GM12875 (cell line): ENCODE results near the gene WNT6.

ENCODE experiments used
- H3K4me3 ChIP-seq: one replicate; pipeline ENCODE4 v1.5.1; 2011; ENCODE audit warnings: low read depth, low read length, control low read depth
- TF ChIP-seq, protein P1 (sequence below): IDR thresholded peaks from 2 replicates; pipeline ENCODE4 v1.5.1; 2011; ENCODE audit warnings: low read depth, mild to moderate bottlenecking, control low read depth, inconsistent platforms, low read length, moderate library complexity, borderline replicate concordance; ENCODE audit not compliant: insufficient read depth

WNT6 gene

DNA sequence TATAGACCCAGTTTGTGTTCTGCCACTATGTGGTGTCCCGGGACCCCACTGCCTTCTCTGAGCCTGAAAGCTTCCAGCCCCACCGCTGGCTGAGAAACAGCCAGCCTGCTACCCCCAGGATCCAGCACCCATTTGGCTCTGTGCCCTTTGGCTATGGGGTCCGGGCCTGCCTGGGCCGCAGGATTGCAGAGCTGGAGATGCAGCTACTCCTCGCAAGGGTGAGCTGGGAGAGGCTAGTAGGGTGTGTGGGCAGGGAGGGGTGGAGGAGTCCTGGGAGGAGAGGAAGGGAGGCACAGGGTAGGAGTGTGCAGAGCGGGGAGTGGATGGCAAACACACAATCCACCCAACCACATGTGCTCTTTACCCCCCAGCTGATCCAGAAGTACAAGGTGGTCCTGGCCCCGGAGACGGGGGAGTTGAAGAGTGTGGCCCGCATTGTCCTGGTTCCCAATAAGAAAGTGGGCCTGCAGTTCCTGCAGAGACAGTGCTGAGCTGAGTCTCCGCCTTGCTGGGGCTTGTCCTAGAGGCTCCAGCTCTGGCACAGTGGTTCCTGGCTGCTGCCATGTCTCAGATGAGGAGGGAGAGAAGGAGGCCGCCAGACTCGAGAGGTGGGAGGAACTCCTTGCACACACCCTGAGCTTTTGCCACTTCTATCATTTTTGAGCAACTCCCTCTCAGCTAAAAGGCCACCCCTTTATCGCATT, 44.9 kb upstream of the WNT6 start:
- no peak overlapping the region for H3K4me3 ChIP-seq
- TF ChIP-seq, protein P1, sequence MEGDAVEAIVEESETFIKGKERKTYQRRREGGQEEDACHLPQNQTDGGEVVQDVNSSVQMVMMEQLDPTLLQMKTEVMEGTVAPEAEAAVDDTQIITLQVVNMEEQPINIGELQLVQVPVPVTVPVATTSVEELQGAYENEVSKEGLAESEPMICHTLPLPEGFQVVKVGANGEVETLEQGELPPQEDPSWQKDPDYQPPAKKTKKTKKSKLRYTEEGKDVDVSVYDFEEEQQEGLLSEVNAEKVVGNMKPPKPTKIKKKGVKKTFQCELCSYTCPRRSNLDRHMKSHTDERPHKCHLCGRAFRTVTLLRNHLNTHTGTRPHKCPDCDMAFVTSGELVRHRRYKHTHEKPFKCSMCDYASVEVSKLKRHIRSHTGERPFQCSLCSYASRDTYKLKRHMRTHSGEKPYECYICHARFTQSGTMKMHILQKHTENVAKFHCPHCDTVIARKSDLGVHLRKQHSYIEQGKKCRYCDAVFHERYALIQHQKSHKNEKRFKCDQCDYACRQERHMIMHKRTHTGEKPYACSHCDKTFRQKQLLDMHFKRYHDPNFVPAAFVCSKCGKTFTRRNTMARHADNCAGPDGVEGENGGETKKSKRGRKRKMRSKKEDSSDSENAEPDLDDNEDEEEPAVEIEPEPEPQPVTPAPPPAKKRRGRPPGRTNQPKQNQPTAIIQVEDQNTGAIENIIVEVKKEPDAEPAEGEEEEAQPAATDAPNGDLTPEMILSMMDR, result no peak

DNA sequence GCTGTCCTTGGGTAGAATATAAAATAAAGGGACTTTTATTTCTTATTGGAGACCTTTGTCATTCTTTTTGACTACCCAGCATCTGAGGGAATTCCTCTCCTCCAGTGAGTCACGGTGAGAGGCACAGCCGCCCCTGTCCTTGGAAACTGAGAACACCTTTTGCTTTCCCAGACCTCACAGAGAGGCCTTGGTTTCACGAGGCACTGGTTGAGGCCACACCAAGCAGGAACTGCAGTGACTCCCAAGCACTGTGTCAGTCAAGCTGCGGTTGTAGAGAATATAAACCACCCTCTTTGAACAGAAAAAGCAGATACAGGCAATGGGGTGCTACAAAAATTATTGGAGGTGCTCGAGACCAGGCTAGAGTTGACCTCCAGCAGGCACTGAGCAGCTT, 44.4 kb upstream of the WNT6 start:
- H3K4me3 ChIP-seq, result no peak overlapping the region
- TF ChIP-seq, protein P1, result no peak

DNA sequence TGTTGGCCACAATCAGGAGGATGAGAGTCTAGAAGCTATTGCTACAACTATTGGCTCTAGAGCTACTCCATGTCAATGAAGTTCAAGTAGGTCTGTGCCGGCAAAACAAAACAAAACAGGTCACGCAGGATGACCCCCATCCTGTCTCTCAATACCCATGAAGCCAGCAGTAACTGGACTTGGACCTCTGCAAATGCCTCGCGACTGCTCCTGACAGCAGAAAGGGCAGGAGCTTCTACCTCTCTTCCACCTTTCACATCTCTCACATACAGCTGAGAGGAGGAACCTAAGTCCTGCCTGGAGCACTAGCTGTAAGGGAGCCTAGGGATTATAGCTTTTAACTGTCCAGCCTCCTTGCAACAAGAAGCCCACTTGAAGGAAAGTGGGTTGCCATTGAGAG, 44.0 kb upstream of the WNT6 start:
- H3K4me3 ChIP-seq, result no peak overlapping the region
- TF ChIP-seq, protein P1, result no peak

DNA sequence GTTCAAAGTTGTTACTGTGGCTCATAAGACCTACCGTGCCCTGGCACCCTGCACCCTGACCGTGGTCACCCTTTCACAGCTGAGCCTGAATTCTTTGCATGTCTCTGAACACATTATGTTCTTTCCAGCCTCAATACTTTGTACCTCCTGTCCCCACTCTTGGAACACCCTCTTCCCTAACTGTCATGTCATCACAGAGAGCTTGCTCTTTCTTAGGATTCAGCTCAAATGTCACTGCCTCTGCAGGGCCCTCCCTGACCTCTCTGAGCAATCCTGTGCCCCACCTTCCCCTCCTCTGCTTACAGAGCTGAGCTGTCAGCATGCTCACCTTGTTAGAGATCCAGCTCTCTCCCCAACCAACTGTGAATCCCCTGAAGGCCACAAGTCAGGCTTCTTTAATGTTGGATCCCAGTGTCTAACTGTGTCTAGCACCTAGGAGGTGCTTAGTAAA, 43.0 kb upstream of the WNT6 start:
- H3K4me3 ChIP-seq, result no peak overlapping the region
- TF ChIP-seq, protein P1, result no peak

DNA sequence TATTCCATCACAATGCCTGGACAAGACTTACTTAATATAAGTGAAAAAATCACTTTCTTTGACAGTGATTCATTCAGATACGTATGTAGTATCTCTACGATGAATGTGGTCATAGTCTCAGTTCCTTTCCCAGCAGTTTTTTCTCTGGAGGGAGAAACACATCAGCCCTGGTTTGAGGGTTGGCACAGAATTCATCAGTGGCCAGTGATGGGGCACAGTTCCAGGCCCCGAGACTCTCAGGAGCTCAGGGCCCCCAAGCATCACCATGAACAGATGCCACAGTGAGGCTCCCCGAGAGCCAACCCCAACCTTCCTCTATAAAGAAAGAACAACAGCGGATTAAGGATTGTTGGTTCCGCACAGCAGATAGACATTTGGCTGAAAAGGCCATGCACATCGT, 40.5 kb upstream of the WNT6 start:
- H3K4me3 ChIP-seq, result no peak overlapping the region
- TF ChIP-seq, protein P1, result no peak

DNA sequence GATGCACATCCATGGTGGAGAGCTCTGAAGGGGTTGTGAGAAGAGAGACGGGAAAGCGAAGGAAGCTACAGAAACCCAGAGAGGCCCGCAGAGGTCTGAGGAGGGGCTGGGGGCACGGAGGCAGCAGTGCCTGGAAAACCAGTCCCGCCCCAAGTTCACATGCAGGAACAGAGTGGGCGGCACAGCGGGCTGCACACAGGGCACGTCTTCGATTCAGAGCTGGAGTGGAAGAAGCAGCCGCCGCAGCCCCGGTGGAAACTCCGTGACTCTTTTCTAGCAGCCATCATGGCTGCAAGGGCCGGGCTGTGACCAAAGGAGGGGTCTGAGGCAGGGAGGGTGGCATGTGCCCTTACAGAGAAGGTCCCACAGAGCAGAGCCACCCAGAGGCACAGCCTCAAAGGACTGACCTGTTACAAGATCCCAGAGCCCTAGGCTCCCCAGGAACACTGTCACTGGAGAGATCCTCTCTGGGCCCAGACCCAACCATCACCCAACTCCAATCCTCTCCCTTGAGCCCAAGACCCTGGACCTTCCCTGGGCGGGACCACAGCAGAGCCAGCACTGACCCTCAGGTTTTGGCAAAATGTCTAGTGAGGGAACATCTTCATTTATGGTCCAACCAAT, 38.7 kb upstream of the WNT6 start:
- TF ChIP-seq, protein P1, result no peak
- H3K4me3 ChIP-seq, result no peak overlapping the region

DNA sequence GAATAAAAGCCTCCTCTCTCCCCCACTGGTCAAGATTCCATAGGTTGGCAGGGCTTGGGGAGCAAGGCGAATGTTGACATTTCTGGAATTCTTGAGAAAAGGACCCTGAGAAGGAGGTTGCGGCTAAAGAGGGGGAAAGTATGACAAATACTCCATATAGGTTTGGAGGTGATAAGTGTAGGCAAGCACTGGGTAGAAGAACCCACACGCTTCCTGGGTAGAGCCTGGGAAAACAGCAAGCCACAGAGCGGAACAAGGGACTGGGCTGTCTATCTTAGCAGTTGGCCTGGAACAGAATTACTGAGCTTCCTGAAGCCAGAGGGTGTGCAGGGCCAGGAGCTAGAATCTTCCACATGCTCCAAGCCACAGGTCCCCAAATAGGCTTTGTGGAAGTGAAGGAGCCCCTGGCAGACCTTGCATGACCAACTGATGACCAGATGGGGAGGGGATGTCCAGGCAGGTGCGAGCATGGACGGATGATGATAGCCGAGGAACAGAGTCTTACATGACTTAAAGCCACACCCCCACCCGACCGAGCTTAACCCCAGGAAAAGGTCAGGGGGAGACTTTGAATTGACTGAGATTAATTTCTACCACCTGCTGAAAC, 37.9 kb upstream of the WNT6 start:
- TF ChIP-seq, protein P1, result no peak

More for the DNA sequence above, 37.9 kb upstream of the WNT6 start:
- no peak overlapping the region for H3K4me3 ChIP-seq
